GM18520 (cell line): ENCODE measurements around the gene SLC16A8.

Experiments used
- ATAC-seq: cut with Tn5 transposase; IDR thresholded peaks from one replicate; pipeline ENCODE4 v1.9.1; 2021; ENCODE audit not compliant: unreplicated experiment

SLC16A8 gene

DNA sequence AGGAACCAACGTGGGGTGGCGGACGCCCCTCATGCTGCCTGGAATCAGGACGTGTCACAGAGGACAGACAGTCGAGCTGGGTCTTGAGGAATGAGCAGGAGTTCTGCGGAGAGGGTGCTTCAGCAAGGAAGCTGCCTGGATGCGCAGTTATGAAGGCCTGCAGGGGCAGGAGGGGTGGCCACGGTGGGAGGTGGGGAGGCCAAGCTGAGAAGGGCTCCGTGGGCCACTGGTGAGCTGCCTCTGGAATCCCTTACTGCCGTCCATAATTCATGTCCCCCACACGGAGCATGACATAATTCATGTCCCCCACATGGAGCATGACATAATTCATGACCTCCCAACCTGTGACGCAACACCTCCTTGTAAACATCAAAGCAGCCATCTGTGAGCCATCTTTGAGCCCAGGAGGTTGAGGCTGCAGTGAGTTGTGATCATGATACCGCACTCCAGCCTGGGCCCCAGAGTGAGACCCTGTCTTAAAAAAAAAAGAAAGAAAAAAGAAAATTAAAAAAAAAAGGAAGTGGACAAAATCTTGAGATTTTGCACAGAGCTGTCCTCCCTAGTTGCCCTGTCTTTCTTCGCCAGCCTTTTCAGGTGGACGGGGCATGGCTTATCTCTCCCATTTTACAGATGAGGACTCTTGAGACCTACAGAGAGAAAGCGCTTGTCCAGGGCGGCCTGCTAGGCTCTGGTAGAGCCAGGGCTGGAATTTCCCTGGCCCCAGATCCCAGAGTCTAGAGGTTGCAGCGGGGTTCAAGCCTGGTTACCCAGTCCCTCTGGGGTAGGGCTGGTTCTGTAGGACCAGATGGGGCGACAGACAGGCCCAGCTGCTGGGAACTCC, 51.1 kb downstream of the SLC16A8 start:
- ATAC-seq: no peak

DNA sequence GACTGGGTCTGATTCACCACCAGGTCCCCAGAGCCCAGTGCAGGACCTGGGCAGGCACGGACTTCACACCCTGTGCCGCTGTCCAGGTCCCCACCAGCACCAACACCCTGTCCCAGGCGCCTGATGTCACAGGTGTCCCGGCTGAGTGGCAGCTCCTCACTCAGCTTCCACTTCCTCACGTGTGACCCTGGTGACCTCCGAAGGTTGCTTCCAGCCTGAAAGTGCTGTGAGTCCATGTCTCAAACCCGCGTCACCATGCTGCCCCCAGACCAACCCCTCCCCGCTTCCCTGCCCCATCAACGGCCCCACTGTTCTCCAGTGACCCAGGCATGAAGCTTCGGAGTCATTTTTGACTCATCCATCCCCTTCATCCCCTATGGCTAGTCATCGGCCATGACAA, 52.5 kb downstream of the SLC16A8 start:
- ATAC-seq: no peak

DNA sequence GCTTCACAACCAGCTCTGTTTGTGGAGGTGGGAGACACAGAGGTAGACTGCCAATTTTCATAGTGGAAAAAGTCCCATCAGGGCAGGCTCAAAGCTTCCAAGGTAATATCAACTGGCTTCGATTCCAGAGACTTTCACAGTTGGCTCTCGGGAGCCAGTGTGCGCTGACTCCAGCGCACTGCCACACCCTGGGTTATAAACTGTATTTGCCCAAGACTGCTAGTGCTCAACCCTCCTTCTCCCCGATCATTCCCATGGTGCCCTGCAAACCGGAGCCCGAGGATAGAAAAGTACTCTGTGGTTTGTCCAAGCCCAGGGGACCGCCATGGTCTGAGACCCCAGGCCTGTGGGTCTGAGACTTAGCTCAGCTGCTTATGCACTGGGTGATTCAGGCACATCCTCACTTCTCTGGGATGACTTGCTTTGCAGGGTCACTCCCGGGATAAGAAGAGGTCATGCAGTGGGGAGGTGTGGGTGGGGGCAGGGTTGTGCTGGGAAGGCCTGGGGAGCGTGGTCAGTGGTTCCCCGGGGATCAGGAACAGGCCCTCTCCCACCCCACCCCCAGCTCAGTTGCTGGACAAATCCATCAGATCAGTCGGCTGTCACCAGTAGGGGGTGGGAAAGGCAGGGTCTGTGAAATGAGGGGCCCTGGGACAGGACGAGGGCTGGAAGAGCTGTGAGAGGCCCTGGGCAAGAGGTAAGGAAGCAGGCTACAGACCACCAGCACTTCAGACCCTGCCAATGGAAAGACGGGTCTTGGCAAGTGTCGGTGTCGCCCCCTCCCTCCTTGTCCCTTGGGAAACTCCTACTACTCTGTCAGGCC, 53.5 kb downstream of the SLC16A8 start:
- ATAC-seq: no peak

DNA sequence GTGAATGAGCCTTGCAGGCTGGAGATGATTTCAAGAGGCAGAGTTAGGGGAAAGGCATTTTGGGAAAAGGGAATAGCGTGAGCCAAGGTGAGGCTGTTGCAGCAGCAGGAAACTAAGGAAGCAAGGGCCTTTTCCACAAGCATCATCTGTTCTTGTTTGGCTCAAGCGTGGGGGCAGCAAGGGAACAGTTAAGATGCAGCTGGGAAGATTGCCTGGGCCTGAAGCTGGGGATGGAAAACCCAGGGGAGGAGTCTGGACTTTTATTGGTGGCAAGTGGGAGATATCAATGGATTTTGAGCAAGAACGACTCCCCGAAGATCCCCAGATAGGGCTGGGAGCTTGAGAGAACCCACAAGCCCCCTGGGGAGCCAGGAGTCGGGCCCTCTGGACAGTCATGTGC, 54.1 kb downstream of the SLC16A8 start:
- ATAC-seq: no peak

DNA sequence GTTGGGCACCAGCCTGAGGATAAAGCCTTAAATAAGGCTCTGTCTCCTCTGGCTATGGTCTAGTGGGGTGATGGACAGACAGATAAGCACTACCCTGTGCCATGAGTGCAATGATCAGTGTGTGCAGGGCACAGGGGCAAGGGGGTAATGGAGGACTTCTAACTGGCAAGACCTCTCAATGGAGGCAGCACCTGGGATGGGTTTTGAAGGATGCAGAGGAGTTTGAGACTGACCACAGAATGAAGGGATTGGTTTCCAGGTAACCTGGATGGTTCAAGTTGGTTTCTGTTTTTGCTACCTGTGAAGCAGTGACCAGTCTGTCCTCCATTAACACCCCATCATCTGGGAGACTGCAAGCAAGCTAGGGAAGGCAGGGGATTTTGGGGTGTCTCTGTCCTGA, 54.6 kb downstream of the SLC16A8 start:
- no peak for ATAC-seq

DNA sequence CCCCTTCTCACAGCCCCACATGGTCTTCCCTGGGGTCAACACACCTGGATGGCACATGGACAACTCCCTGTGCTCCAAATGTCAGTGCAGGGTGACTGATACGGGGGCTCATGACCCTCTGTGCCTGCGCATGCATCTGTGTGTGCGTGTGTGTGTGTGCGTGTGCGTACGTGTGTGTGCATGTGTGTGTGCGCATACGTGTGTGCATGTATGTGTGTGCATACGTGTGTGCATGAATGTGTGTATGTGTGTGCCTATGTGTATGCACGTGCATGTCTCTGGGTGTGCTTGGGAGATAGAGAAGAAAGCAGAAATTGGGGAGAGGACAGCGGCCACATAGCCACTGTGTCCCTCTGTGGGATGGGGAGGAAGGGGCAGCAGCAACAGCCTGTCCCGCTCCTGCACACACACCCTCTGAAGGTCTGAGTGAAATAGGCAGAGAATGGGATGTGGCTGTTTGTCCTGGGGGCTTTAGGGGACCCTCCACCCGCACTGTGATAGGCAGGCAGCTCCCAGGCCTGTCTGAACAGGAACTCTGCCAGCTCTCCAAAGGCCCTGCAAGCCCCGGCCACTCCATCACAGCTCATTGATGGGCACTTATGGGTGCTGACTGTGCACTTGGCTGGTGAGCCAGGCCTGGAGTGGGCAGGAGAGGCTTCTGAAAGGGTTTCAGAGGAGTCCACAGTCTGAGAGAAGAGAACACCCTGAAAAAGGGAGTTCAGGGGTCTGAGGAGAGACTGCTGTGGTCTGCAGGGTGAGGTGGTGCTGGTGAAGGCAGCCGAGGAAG, 55.4 kb downstream of the SLC16A8 start:
- no peak for ATAC-seq
